Right renal pelvis (tissue), 4 donors: ENCODE results near the gene NINJ2. TPM values are rescaled to one million over a fixed set of nuclear protein-coding genes. Genes with fewer than 3 reads are reported as not detected.

Experiments
- DNase-seq, 4 donors: peaks; one replicate each; pipeline ENCODE4 v3.0.0-alpha.2; 2013; ENCODE audit warnings: low read depth in 4 of 4, low spot score in 3 of 4, missing footprints in 1 of 4
- polyA plus RNA-seq, 4 donors: library from polyadenylated mRNA; unstranded; fragments of 120-200 nt; gene quantifications; one replicate each; pipeline ENCODE4 v1.2.1, GENCODE V29; 2013; ENCODE audit not compliant: insufficient read length in 4 of 4

NINJ2 gene
- polyA plus RNA-seq, 4 donors, result 0.93 to 1.4 (median 1.4) TPM

DNA sequence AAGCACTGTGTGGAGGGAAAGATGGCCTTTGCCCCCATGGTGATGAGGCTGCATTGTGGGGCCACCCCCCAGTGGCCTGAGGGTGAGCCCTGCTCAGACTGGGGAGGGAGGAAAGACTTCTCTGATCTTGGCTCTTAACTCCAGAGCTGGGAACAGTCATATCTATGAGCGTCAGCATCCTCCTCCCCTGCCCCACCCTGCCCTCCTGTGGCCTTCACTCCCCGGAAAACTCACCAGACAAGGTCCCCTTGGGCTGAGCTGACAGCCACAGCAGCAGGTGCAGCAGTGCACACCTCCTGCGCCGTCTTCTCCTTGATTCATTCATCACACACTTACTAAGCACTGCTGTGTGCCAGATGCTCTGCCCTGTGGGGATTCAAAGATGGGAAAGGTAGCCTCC is 104.7 kb downstream of the NINJ2 start:
- no peak for DNase-seq

DNA sequence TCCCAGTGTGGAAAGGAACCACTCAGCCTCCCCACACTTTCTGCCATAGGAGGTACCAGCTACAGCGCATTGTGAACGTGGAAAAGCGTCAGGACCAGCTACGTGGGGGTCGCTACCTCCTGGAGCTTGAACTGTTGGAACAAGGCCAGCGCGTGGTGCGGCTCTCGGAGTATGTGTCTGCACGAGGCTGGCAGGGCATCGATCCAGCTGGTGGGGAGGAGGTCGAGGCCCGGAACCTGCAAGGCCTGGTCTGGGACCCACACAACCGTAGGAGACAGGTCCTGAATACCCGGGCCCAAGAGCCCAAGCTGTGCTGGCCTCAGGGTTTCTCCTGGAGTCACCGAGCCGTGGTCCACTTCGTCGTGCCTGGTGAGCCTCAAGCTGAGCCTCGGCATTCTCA is 106.7 kb downstream of the NINJ2 start:
- DNase-seq, result no peak

DNA sequence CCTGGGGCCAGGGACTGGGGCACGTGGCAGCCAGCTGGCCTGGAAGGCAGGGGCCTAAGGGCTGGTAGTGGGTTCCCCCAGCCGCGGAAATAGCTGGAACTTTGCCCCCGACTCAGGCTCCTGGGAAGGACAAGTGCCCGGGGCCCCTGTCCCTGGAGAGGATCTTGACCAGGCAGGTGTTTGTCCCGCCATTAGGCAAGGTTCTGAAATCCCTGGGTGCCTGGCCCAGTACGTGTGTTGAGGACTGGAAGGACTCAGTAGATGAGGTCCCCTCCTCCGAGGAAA is 109.3 kb downstream of the NINJ2 start:
- DNase-seq, result no peak

DNA sequence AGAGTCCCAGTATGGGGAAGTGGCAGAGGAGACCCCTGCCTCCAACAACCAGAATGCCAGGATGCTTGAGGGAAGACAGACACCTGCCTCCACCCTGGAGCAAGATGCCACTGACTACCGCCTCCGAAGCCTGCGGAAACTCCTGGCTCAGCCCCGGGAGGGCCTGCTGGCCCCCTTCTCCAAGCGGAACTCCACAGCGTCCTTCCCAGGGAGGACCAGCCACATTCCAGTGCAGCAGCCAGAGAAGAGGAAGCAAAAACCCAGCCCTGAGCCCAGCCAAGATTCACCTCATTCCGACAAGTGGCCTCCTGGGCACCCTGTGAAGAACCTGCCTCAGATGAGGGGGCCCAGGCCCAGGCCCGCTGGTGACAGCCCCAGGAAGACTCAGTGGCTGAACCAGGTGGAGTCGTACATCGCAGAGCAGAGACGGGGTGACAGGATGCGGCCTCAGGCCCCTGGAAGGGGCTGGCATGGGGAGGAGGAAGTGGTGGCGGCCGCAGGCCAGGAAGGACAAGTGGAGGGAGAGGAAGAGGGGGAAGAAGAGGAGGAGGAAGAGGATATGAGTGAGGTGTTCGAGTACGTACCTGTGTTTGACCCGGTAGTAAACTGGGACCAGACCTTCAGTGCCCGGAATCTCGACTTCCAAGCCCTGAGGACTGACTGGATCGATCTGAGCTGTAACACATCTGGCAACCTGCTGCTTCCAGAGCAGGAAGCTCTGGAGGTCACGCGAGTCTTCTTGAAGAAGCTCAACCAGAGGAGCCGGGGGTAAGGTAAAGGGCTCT is 109.8 kb downstream of the NINJ2 start:
- no peak for DNase-seq

DNA sequence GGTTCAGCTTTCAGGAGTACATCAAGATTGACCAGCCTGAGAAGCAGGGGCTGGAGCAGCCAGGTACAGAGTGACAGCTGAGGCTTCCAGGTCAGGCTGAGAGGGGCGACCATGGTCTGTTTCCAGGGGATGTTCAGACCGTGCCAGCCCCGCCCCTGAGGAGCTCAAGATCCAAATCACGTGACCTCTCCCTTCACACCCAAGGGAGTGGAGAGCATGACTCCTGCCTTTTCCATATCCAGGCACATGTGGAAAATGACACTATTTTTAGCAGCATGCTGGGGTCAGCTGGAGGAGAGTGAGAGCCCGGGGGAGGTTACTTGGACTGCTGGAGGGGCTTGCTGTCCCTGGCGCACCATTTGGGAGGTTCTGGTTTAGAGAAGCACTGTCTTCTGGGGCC is 110.8 kb downstream of the NINJ2 start:
- DNase-seq, result no peak

DNA sequence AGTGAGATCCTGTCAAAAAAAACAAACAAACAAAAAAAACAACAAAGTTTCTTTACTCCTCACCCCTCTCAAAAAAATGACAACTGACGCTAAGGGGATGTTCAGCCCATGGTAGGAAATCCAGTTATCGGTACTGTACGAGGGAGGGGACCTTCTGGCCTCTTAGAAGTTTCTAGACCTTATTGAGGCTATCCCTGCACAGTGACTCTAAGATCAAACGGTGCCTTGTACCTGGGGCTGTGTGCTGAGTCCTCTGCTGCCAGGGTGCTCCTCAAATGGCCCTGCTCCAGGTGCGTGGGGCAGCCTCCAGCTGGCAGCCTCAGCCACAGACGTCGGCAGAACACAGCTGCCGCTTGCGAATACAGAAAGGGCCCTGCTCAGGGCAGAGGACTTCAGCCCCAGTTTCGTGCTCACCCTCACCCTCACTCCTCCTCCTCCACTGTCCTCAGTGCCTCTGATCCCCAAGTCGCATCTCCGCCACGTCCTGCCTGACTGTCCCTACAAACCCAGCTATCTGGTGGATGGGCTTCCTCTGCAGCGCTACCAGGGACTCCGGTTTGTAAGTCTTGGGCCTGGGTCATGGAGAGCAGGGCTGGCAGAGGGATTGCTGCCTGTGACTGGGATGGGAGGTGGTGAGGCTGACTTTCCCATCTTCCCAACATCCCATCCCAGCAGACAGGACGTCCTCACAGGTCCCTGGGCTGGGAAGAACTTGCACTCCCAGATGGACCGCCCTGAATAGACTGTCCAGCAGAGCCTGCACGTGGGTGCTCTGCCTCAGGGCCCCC is 112.6 kb downstream of the NINJ2 start:
- DNase-seq, result no peak

DNA sequence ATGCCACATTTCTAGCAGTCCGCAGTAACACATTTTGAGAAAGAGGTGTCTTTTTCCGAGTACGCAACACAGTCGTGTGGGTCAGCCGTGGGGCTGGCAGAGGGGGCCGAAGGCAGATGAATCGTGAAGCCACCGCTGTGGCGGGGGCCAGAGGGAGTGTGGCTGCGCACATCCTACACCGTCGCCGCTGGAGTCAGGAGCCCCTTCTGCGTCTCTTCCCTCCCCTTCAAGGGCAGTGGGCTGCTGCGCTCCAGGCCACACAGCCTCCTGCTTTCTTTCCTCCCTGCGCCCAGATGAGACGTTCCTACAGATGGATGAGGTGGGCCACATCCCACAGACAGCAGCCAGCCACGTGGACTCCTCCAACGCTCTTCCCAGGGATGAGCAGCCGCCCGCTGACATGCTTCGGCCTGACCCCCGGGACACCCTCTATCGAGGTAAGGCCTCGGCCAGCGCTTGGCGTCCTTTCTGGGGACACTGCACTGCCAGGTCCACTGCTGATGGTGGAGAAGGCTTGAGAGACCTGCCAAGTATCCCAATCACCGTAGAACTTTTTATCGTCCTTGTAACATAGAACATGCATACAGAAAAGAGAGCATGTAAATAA is 113.7 kb downstream of the NINJ2 start:
- DNase-seq, result no peak

DNA sequence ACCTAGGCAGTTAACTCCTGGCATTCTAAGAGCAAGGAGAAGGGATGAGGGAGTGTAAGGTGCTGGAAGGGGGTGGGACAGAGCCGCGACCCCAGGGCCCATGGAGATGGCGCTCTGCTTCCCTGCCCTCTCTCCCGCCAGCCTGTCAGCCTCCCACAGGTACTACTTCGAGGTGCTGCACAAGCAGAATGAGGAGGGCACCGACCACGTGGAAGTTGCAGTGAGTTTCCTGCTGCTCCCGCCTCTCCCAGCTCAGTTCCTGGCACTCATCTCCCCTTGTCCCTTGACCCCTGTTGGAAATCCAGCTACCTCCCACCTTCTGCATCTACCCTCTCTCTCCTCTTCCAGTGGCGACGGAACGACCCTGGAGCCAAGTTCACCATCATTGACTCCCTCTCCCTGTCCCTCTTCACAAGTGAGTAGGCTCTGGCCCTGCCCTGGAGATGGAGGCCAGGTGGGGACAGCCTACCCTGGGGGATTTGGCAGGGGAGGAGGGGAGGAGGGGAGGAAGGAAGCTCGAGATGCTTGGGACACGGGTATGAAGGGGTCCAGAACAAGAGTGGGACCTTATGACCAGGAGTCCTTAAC is 115.3 kb downstream of the NINJ2 start:
- DNase-seq, result no peak

DNA sequence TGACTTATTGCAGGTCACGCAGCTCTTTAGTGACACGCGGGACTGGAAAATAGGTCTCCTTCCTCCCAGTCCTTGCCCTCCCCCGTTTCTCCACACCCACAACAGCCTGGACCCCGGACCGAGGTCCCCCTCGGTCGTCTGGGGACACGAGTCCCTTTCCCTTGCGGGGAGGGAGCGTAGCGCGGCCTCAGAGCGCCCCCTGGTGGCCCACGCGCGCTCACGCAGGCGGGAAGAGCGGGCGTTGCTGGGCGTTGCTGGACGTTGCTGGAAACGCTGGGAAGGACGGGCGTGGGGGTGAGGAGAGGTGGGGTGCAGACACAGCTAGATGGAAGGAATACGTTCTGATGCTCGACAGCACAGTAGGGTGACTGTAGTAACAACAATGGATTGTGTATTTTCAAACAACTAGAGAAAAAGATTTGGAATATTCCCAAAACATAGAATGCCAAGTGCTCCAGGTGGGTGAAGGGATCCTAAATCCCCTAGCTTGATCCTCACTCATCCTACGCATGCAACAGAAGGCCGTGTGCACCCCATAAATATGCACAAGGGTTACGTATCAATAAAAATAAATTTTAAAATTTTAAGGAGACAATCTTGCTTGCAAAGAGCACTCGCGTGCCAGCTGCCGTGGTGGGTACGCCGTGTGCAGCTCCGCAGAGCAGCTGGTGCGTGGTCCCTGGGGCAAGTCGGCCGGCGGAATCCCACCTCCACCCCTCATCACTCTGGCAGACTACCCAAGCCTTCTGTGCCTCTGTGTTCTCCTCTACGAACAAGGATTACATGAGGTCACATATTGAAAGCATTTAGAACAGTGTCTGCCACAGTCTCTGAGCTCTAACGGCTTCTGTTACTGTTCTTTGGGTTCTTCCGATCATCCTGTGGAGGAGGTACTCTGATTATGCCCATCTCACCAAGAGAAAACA is 116.1 kb downstream of the NINJ2 start:
- peak in 1 of 4 donors; percentile 50 for DNase-seq

DNA sequence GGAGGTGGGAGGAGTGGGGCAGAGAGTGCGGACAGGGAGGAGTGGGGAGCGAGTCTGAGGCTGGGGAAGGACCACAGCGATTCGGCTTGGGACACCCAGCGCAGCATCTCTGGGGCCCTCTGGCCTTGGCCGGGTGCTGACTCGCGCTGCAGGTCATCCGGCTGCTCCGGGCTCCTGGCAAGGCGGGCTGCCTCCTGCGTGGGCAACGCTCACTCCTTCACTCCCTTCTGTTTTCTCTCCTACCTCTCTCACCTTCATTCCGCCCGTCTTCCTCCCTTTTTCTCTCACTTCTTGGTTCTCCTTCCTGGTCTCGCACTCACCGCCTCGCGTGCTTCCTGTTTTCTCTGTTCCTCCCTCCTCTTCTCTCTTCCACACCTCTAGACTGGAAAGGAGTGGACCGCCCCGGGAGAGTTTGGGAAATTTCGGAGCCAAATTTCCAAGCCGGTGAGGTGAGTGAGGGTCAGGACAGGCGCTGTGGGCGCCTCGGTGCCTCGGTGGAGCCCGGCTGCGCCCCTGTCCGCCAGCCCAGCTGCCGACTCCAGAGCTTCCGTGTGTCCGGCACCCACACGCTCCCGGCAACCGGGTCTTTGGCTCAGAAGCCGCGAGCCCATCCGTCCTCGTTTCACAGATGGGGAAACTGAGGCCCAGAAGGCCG is 116.9 kb downstream of the NINJ2 start:
- no peak for DNase-seq

DNA sequence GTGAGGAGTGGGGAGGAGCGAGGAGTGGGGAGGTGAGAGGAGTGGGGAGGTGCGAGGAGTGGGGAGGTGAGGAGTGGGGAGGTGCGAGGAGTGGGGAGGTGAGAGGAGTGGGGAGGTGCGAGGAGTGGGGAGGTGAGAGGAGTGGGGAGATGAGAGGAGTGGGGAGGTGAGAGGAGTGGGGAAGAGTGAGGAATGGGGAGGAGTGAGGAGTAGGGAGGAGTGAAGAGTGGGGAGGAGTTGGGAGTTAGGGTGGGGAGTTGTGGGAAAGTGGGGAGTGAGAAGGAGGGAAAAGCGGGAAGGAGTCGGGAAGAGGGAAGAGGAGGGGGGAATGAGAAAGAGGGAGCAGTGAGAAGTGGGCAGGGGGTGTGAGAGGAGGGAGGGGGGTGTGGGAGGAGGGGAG is 117.4 kb downstream of the NINJ2 start:
- DNase-seq, result no peak

DNA sequence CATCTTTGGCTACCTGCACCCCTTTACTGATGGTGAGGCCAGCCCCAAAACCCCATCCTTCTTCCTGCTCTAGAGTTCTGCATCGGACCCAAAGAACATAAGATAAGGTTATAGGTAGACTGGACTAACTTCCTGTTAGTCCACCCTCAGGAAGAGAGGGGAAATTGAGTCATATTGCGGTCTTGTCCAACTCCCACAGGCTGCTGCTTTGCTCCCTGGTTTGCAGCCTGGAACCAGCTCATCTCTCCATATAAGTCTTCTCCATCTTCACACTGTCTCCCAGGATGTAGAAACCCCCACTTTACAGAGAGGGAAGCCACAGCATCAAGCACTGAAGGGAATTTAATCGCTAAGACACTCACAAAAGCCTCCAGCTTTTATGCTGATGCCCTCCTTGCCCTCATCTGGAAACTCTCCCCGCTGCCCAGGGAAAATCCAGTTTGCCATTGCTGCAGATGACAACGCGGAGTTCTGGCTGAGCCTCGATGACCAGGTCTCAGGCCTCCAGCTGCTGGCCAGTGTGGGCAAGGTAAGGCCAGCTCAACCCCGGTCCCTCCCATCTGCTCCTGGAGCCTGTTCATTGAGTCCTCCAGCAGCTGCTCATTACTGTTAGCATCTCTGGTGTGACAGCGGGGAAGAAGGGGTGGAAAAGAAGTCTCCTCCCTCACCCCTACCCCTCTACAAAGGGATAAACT is 118.2 kb downstream of the NINJ2 start:
- DNase-seq, result no peak

DNA sequence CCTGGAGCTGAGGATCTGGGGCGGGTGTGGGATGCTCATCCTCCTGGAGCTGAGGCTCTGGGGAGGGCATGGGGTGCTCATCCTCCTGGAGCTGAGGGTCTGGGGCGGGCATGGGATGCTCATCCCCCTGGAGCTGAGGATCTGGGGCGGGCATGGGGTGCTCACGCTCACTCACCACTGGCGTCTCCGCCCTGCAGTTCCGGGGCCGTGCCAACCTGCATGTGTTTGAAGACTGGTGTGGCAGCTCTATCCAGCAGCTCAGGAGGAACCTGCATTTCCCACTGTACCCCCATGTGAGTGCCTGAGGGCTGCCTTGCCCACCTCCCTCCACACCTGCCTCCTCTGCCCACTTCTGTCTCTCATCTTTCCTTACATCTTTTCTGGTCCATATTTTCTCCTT is 119.1 kb downstream of the NINJ2 start:
- DNase-seq, result no peak

DNA sequence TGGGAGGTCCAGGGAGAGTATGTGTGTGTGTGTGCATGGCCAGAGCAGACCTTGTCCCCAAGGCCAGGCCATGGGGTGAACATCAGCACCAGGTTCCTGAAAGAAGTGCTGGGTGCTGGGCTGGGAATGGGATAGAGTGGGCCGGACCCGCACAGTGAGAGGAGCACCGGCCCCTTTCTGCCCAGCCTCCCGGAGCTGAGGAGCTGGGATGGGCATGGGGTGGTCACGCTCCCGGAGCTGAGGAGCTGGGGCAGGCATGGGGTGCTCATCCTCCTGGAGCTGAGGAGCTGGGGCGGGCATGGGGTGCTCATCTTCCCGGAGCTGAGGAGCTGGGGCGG is 120.2 kb downstream of the NINJ2 start:
- DNase-seq, result no peak

DNA sequence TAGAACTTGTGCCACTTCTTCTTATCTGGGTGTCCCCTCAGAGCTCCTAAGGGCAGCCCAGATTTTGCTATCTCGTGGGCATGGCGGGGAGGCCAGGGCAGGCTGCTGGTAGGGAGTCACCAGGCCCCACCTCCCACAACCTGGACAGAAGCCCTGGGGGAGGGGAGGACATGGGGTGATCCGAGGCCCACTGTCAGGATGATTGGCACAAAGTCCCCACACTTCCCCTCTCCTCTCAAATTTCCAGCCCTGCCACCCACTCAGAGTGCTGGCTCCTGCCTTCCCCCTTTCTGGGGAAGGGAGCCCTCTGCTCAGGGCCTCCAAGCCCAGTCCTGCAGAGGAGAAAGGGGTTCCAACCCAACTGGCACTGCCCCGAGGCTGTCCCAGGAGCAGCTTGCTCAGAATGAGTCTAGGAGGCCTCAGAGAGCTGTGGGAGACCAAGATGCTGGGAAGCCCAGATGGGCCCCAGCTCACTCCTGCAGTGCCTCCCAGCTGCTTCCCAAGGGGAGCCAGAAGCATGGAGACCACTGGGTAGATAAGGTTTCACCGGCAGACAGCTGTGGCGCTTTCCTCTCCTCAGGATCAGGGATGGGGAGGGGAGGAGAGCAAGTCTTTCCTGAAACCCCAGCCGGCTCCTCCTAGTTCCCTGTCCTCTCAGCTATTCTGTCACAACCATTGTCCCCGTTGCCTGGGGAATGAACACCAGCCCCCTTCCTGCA is 120.7 kb downstream of the NINJ2 start:
- DNase-seq, result peak in 2 of 4 donors; percentile 44 to 56

DNA sequence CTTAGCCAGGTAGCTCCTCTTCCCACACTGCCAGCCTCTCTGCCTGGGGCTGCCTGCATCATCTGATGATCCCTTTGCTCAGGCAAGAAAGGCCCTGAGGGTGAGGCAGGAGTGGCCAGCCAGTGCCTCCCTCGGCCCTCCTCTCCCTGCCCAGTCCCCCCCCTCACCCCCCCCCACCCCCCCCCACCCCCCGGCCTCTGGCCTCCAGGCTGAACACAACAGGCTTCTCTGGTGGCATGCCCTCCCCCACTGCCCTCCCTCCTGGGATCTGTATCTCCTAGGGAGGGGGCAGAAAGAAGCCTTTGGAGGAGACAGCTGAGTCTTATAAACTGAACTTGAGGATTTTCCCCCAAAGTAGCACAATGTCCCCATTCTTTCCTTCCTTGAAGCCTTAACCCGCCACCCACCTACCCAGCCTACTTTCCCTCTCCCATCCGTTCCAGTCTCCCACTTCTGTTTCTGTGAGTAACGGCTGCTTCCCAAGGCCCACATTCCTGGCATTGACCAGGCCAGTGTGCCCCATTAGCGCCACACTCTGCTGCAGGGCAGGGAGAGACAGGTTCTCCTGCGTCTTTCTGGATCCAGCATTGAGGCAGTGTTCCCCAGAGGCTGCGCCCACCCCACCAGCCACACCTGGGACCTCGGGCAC is 121.4 kb downstream of the NINJ2 start:
- no peak for DNase-seq

DNA sequence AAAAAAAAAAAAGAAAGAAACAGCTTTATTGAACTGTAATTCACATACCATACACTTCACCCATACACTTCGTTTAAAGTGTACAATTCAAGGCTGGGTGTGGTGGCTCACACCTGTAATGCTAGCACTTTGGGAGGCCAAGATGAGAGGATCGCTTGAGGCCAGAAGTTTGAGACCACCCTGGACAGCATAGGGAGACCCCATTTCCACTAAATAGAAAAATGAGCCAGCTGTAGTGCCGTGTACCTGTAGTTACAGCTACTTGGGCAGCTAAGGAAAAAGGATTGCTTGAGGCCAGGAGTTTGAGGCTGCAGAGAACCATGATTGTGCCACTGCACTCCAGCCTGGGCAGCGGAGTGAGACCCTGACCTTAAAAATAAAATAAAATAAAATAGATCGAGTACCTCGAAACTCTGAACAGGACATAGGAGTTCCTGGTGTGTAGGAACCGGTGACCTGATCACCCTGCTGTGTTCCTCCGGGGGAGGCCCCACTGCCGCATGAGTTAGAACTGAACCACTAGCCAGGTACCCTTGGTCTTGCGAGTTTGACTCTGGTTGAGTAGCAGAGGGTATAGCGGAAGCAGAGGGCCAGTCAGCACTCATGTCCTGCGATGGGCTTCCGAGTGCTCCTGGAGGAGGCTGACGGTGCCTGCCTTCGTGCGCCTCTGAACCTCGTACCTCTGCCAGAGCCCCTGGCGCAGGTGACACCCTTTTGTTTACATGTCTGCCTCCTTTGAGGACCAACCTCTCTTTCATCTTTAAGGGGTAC is 123.5 kb downstream of the NINJ2 start:
- DNase-seq, result no peak
